GM12873 (cell line): ENCODE data around the gene MED25.

Experiments
- CTCF ChIP-seq: IDR thresholded peaks from 2 replicates; pipeline ENCODE4 v1.5.1; 2012; ENCODE audit warnings: low read depth, mild to moderate bottlenecking, moderate library complexity, low read length, control low read depth; ENCODE audit not compliant: insufficient read depth; ENCODE audit errors: missing control alignments

MED25 gene

GRCh38 chr19:49877879-49878743 is 60.0 kb downstream of the MED25 start:
- TF ChIP-seq CTCF, result no peak

- no peak for TF ChIP-seq CTCF
Measured at GRCh38 chr19:49878744-49879070, 60.6 kb downstream of the MED25 start.

- TF ChIP-seq CTCF, result no peak
Measured at GRCh38 chr19:49879243-49879963, 61.3 kb downstream of the MED25 start.

GRCh38 chr19:49880162-49880869 is 62.2 kb downstream of the MED25 start:
- no peak for TF ChIP-seq CTCF

- no peak for TF ChIP-seq CTCF
Measured at GRCh38 chr19:49881186-49881585, 63.1 kb downstream of the MED25 start.

- TF ChIP-seq CTCF, result no peak
Measured at GRCh38 chr19:49881672-49882394, 63.7 kb downstream of the MED25 start.
